Amygdala (tissue), 56 donors: ENCODE results near the gene CAPSL.
"Not testable (repeated sequence)": the region's sequence is repeated elsewhere in the genome, so short reads cannot be mapped to it uniquely, and the experiment has no call there.

Source experiments
- DNase-seq, 56 donors: peaks; one replicate each; lab custom pipeline; 2025; lab: John Stamatoyannopoulos, UW

The CAPSL gene

DNA sequence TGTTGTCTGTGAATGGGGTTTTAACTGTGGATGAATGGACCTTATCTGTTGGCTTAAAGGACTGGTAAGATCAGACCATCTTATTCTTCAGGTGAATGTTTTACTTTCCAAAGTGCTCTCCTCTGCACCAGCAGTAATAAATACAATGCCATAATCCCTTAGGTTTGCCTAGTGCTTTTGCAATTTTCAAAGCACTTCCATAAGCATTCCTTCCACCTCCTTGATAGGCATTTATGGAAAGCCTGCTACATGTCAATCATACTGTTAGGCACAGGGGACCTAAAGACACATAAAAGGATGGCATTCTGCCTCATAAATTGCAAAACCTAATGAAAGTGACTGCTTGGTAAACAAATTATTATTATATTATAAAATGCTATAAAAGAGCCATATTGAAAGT, 60.3 kb downstream of the CAPSL start:
- DNase-seq, result no peak

DNA sequence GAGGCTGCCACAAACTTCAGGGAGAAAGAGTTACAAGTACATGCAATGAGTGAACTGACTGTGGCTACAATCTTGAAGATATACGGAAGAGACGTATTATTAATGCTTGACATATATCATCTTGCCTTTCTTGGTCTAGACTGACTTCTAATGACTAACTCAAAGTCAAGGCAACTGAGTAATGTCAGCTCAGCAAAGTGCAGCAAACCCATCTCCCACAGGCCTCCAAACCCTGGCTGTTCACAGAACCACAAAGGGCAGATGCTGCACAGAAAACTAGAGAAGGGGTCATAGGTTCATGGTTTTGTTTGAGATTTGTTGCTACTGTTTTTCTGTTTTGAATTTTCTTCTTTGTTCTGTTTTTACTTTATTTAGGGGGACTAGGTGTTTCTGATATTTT, 60.8 kb downstream of the CAPSL start:
- DNase-seq, result no peak

DNA sequence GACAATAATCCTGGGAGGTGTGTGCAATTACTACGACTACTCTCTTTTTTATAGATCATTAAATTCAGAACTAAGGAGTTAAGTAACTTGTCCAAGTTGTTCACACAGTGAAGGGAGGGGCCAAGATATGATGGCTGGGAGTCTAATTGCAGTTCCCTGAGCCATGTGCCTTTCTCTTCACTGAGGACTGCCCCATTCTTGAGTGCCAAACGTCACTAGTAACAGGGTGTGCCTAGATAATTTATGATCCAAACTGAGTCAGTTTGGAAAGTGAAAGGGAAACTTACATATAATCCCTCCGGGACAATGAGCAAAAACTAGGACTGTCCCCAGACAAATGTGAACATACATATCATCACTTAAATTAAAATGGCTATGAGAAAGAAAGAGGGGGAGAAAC, 61.5 kb downstream of the CAPSL start:
- no peak for DNase-seq

DNA sequence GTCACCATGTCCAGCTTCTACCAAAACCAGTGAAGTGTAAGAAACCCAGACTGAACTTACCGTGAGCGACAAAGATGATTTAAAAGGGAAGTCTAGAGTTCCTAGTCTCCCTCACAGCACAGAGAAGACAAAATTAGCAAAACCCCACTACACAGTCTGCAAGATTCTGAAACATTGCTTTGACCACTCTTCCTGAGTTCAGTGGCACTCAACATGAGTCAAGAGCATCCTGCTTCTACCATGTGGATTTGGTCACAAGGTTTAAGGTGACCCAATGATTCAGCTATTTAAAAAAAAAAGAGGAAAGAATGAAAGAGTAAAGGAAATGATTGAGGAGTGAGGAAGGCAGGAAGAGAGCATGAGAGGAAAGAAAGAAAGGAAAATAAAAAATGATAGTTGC, 62.0 kb downstream of the CAPSL start:
- DNase-seq, result no peak

DNA sequence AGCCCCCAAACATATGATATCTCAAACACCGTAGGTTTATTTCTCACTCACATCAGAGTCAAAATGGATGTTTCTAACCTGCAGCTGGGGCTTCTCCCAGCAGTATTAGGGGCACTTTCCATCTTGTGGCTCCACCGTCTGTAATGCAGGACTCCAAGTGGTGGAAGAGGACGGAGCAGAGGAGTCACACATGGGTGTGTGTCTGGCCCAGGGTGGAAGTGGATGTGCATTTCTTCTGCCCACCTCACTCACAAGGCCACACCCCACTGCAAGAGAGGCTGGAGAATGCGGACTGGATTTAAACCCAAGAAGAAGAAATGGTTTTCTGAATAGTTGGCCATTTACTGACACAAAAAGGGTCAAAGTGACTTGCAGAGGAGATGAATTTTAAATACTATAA, 67.8 kb downstream of the CAPSL start:
- no peak for DNase-seq

DNA sequence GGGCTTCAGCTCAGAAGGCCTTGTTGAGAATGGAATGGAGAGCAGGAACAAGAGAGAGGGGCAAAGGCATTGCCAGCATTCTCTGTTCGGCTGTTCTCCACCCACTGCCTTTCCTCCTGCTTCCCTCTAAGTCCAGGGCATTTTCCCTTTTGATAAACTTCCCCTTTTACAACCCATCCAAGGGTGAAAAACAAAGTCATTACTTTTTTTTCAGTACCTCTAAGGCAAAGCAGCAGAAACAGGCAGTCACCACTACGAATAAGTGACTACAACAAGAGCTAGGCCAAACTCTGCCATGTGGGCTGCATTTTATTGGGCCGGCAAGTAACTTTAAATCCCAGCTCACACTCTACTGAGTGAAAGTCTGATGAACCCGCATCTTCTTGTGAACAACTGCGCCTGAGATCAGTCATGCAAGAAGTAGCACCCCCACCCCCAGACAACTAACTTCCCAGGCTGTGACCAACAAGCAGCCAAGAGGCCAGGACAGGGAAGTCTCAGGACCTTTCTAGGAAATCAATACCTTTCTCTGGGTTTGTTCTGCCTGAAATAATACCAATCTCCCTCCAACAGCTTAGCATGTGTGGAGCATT, 68.6 kb downstream of the CAPSL start:
- no peak for DNase-seq

DNA sequence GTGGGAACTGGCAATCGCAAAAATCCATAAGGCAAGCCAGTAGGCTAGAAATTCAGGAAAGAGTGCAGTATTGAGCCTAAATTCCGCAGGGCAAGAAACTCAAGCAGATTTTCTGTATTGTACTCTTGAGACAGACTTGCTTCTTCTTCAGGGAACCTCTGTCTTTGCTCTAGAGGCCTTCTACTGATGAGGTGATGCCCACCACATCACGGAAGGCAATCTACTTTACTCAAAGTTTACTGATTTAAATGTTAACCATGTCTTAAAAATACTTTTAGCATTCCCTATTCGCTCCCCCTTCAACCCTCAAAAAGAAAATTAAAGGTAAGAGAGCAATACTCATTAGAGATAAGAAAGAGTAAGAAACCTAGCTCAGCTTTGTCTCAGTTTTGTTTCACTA, 70.4 kb downstream of the CAPSL start:
- no peak for DNase-seq

DNA sequence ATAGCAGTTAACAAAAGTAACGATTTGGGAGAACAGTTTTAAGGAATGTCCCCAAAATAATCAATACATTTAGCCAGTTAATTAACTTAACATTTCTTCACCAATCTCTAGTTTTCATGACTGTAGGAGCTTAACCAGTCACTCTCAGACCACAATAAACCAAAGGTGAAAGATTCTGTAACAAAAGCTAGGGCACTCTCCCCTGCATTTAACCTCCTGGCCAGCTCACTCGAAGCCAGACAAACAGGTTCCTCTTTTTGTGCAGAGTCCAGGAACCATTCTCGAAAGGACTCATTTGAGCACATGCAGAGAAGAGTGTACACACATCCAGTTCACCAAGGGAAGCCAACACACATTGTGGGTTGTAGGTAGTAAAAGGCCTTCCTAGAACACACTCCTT, 75.3 kb downstream of the CAPSL start:
- no peak for DNase-seq

DNA sequence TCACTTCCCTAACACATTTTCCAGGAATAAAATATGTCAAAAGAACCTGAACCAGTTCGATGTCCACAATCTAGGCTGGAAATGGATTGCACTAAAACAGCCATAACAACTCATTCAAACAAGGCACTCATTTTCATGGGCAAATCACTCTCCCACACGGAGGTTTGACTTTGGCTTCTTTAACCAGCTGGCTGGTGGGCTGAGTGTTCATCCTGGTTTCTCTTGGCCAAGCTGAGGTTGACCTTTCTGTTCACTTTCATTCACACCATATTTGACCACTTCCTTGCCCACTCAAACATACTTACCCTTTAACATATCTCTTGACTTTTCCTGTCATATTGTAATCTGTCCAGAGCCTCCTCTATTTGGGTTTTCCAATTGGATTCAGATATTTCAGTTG, 76.3 kb downstream of the CAPSL start:
- DNase-seq, result no peak

DNA sequence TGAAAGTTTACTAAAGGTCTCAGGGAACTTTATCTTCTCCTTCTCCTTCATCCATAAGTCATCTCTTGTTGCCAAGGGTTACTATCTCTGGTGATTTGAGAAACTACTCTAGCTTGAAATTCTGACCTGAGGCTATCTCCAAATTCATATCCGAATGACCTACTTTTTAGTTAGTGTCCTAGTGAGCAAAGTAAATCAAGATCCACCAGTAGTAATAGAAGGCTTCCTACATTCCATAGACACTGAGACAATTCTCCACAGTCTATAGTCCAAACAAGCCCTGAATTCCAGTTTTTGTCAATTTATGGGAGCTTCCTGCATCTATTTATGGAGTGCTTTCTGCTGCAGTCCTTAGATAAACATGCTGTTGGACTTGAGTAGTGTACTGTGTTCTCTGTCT, 76.7 kb downstream of the CAPSL start:
- no peak for DNase-seq

DNA sequence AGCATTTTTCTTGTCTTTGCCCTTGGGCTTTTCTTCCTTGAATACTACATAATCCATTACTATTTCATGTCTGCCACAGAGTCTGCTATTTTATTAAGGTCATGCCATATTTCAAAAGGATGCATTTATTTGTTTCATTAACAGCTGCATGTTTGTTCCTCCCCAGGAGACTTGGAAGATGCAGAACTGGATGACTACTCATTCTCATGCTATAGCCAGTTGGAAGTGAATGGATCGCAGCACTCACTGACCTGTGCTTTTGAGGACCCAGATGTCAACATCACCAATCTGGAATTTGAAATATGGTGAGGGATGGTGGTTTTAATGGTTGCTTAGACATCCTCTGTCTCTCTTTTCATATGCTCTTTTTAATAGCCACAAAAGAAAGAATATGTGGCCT, 77.7 kb downstream of the CAPSL start:
- no peak for DNase-seq

DNA sequence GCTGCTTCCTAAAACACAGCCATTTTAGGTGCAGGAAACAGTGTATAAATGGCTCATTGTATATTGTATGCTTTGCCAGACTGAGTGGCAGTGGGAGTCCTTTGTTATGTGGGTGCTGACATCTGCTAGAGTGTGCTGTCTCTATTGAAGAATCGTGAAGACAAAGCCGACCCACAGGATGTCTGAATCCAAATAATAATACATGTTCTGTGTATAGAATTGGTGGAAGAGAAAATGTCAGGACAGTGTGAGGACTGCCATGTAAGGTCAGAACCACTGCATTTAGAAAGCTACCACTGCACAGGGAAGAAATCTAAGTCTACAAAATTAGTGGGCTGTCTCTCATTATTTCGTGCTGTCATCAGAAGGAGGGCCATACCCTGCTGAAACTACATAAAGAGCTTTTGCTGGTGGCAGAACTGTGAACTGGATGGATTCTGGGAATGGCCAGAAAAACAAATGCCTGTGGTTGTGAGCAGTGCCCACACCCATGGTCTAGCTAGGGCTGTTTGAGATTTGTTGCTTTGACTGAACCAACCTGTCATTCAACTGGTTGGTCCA, 79.2 kb downstream of the CAPSL start:
- DNase-seq, result no peak

DNA sequence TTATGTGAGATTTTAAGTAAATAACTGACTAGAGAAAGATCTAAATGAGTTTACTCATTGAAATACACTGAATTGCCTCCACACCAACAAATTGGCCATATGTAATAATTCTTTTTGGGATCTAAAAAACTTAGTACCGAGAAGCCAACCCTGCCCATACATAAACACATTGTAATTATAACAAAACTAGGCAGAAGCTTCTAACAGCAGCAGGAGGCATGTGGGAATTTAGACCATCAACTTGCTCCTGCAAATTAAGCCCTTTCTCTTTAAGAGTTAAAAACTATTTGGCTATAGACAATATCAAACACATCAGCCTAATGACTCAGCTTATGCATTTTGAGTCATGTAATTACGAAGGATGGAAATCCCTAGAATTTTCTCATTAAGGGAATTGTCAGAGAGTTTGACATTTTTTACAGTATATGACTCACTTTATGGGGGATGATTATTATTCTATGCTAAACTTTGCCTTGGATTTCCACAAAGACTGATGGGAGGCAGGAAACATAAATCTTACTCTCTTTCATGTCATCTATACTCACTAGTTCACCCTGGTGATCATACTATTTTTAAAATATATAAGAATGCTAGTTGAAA, 80.7 kb downstream of the CAPSL start:
- peak in 1 of 56 donors; percentile 6 for DNase-seq

DNA sequence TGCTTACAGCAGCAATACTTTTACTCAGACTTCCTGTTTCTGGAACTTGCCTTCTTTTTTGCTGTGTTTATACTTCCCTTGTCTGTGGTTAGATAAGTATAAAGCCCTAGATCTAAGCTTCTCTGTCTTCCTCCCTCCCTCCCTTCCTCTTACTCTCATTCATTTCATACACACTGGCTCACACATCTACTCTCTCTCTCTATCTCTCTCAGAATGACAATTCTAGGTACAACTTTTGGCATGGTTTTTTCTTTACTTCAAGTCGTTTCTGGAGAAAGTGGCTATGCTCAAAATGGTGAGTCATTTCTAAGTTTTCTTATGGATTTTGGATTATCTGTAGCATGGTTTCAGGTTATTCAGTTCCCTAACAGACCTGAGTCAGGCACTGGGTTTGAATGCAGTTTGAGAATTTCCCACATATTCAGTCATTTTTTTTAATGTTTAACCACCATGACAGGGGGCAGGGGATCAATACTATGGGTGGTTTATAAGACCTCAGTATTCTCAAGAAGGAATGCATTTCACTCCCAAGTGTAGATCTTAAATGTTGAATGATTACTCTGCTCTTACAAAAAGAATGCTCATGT, 81.6 kb downstream of the CAPSL start, which contains the start of gene IL7R:
IL7R (plus strand) TSS at position 127 of the 587 bp plus-strand sequence; CDS start at position 214, 87 bp downstream.
- no peak for DNase-seq

DNA sequence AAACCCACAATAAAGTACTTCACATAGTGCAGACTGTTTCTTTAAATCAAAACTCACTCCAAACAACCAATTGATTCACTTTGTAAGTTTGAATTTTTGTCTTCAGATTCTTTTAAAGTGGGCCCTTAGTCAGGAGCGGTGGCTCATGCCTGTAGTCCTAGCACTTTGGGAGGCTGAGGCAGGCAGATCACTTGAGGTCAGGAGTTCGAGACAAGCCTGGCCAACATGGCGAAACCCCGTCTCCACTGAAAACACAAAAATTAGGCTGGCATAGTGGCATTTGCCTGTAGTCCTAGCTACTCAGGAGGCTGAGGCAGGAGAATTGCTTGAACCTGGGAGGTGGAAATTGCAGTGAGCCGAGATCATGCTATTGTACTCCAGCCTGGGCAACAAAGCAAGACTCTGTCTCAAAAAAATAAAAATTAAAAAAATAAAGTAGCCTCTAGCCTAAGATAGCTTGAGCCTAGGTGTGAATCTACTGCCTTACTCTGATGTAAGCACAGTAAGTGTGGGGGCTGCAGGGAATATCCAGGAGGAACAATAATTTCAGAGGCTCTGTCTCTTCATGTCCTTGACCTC, 82.1 kb downstream of the CAPSL start:
- DNase-seq, result not testable (repeated sequence)

DNA sequence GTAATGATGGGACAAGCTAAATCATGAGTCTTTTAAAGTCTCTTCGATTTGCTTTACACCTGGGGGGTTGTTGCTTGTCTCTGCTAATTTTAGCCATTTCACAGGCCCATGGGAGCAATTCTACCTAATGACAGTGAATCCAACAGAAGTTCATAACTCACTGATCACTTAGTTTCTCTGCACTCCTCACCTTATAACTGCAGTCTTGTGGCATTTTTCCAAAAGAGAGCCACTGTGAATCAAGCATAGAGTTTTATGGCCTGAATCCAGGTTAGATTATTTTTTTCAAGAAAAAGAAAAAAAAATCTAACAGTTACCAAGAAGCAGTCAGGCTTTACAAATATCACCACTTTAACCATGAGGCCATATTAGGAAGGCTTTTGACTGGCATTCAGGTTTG, 83.2 kb downstream of the CAPSL start:
- DNase-seq, result no peak
